GM08714 (cell line): ENCODE data around the gene SEMA7A.
"Not testable (repeated sequence)": the region's sequence is repeated elsewhere in the genome, so short reads cannot be mapped to it uniquely, and the experiment has no call there.

Experiments used
- H3K4me3 ChIP-seq: fragments of 200-500 bp; sonication (Bioruptor generic); 2 replicates; pipeline ENCODE4 v1.5.1; 2014; ENCODE audit warnings: mild to moderate bottlenecking, low read length, inconsistent platforms
- ZNF274 ChIP-seq: IDR thresholded peaks from 2 replicates; pipeline ENCODE4 v1.6.1; 2012; ENCODE audit warnings: mild to moderate bottlenecking, low read depth, low read length

SEMA7A gene

GRCh38 chr15:74369084-74369745, 64.5 kb downstream of the SEMA7A start:
- H3K4me3 ChIP-seq: no peak overlapping the region
- no peak for TF ChIP-seq ZNF274

DNA sequence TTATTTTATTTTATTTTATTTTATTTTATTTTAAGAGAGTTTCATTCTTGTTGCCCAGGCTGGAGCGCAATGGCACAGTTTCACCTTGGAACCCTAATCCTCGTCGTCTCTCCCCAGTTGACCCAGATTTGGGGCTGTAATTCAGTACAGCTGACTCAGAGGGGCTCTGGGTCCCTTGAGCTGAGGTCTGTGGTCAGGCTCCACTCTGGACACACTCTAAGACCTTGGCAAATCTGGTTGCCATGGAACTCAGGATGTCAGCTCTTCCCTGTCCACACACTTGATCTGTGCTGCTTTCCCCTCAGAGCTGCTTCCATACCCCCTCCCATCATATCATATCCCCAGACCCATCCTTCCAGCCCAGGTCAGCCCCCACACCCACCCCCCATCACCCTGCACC, 65.6 kb downstream of the SEMA7A start:
- TF ChIP-seq ZNF274: no peak
- H3K4me3 ChIP-seq: no peak overlapping the region

DNA sequence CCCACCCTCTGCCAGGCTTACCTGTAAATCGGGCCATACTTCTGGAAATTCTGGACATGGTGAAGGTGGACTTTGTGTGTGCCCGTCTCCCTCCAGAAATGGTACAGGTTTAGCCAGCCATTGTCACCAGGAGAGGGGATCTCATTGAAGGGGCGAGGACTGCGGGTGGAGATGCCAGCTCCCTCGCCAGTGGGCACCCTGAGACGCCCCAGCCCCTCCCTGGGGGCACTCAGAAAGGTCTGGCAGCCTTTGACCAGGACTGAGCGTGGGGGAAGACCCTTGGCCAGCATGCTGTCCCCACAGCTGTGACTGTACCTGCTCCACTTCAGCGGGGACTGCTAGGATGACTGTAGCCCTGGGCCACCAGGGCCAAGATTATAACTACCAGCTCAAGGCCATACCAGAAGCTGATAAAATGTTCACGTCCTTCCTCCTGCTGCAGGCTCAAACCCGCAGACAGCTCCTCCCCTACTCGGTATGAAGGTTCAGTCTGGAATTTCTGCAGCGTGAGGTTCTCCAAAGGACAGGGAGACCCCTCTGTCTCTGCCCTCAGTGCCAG, 66.4 kb downstream of the SEMA7A start, which contains the start of gene CYP11A1:
CYP11A1 (minus strand) TSS at position 351 of the 559 bp plus-strand sequence; CDS start at position 290, 61 bp downstream.
- TF ChIP-seq ZNF274: no peak
- H3K4me3 ChIP-seq: no peak within 1 kb of the TSS

DNA sequence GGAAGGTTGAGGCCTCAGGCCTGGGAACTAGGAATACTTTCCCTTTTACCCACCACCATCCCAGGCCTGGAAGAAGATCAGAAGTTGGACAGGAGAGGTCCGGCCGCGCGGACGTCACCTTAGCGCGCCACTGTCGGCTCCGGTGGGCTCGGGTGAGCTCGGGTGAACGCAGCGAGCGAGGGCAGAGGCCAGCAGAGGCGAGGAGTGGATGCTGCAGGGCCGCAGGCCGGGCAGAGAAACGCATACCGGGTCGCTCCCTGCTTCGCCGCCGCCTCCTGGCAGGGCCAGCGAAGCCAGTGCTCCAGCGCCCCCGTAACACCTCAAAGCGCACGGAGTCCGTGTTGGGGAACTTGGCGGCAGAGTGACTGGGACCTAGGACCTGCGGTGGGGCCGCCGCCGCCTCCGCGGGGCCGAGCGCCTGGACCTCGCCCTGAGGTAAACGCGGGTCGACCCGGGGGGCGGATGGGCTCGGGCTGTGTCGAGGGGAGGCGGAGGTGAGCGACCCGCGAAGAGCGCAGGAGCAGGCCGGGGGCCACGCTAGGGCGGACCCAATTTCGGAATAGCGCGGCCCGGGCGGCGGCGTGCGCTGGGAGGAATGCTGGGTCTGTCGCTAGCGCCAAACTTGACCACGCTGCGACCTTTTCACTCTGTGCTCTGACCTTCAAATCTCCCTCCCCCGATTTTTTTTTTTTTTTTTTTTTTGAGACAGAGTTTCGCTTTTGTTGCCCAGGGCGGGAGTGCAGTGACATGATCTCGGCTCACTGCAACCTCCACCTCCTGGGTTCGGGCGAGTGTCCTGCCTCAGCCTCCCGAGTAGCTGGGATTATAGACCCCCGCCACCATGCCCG, 67.9 kb downstream of the SEMA7A start:
- H3K4me3 ChIP-seq: peak overlapping the region; percentile 21; the same call in 1 of the 2 replicates
- TF ChIP-seq ZNF274: no peak

DNA sequence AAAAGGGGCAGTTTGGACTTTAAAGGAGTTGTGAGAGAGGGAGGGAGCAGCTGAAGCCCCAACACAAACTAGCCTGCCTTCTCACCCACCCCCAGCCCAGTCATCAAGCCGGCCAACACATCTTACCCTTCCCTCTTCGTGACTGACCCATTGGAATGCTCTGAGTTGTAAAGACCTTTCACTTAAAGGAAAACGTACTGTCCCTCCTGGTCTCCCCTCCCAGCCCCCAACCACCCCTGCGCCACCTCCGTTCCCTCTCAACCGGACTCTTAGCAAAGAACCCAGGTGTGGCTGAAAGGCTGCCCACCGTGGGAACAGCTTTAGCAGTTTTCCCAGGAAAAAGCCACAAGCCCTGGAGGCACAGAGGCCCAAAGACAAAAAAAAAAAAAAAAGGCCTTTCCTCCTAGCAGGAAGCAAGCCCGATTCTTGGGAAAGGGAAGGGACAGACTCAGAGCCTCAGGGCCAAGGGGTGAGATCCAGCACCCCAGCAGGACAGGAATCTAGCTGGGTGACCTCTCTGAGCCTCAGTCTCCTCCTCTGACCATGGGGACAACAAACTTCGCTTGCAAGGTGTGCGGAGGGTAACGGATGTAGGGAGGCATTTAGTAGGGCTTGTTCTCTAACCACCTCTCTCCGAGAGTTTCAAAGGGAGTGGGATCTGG, 68.7 kb downstream of the SEMA7A start:
- no peak for TF ChIP-seq ZNF274
- H3K4me3 ChIP-seq: no peak overlapping the region

GRCh38 chr15:74362482-74362881, 71.3 kb downstream of the SEMA7A start:
- TF ChIP-seq ZNF274: no peak

GRCh38 chr15:74360855-74361254, 72.9 kb downstream of the SEMA7A start:
- H3K4me3 ChIP-seq: not testable (repeated sequence)

More at GRCh38 chr15:74362482-74362881, 71.3 kb downstream of the SEMA7A start:
- H3K4me3 ChIP-seq: no peak overlapping the region

GRCh38 chr15:74359376-74359775, 74.4 kb downstream of the SEMA7A start:
- H3K4me3 ChIP-seq: not testable (repeated sequence)
